Activated naive CD4-positive, alpha-beta T cell treated with anti-CD3 and anti-CD28 coated beads for 36 hours (primary cell): ENCODE measurements around the gene POTEG. TPM values are rescaled to one million over a fixed set of nuclear protein-coding genes. Genes with fewer than 3 reads are reported as not detected.
"Not testable (repeated sequence)": the region's sequence is repeated elsewhere in the genome, so short reads cannot be mapped to it uniquely, and the experiment has no call there.

Experiments used
- CTCF ChIA-PET: fragments of 350-600 bp; sonication (Branson Sonifier 250); formaldehyde crosslinking; loops from one replicate; lab custom pipeline; 2021; ENCODE audit warnings: antibody characterized with exemption; lab: Charles Lee
- DNase-seq: peaks from one replicate; pipeline ENCODE4 v3.0.0-alpha.2; 2020
- H3K27ac Mint-ChIP-seq: one replicate; pipeline ENCODE4 v1.8.0; 2021; ENCODE audit warnings: mild to moderate bottlenecking, mixed read lengths
- H3K27me3 Mint-ChIP-seq: one replicate; pipeline ENCODE4 v1.8.0; 2021; ENCODE audit warnings: low read depth, mixed read lengths
- H3K36me3 Mint-ChIP-seq: one replicate; pipeline ENCODE4 v1.8.0; 2021; ENCODE audit warnings: low read depth, mixed read lengths
- H3K4me1 Mint-ChIP-seq: one replicate; pipeline ENCODE4 v1.8.0; 2021; ENCODE audit warnings: low read depth, mixed read lengths
- H3K4me3 Mint-ChIP-seq: one replicate; pipeline ENCODE4 v1.8.0; 2021; ENCODE audit warnings: mild to moderate bottlenecking, moderate library complexity, mixed read lengths
- H3K9me3 Mint-ChIP-seq: one replicate; pipeline ENCODE4 v1.8.0; 2021; ENCODE audit warnings: mixed read lengths
- intact Hi-C: fragments of 100-400 bp; cut with micrococcal nuclease; formaldehyde crosslinking; loops from one replicate; pipeline ENCODE4 v1.15.1; 2023
- total RNA-seq, 2 experiments: library from RNA; stranded (reverse); gene quantifications; one replicate each; pipeline ENCODE4 v1.2.3, GENCODE V29; 2021

The POTEG gene
- total RNA-seq, 2 experiments from 2014 or later: not detected

DNA sequence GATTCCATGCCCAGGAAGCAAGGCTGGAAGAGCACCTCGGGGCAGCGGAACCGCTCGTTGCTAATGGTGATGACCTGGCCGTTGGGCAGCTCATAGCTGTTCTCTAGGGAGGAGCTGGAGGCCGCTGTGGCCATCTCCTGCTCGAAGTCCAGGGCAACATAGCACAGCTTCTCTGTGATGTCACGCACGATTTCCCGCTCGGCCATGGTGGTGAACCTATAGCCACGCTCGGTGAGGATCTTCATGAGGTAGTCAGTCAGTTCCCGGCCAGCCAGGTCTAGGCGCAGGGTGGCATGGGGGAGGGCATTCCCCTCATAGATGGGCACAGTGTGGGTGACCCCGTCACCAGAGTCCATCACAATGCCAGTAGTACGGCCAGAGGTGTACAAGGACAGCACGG lies 32.0 kb downstream of the POTEG start:
- H3K4me1 Mint-ChIP-seq, intact Hi-C loops, H3K4me3 Mint-ChIP-seq, H3K36me3 Mint-ChIP-seq, H3K27me3 Mint-ChIP-seq, H3K27ac Mint-ChIP-seq, CTCF ChIA-PET, H3K9me3 Mint-ChIP-seq, DNase-seq: not testable (repeated sequence)

DNA sequence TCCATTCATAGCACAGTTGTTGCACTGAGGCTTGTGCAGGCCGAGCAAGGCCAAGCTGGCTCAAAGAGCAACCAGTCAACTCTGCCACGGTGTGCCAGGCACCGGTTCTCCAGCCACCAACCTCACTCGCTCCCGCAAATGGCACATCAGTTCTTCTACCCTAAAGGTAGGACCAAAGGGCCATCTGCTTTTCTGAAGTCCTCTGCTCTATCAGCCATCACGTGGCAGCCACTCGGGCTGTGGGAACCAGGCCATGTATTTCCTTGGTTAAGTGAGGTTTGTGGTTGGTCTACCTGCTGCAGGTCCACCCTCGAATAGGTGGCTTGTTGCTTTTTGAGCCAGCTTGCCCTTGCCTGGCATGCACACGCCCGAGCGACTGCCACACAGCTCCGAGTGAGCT lies 39.4 kb downstream of the POTEG start:
- CTCF ChIA-PET, H3K36me3 Mint-ChIP-seq, DNase-seq, H3K9me3 Mint-ChIP-seq, intact Hi-C loops, H3K27me3 Mint-ChIP-seq, H3K27ac Mint-ChIP-seq, H3K4me3 Mint-ChIP-seq, H3K4me1 Mint-ChIP-seq: not testable (repeated sequence)

DNA sequence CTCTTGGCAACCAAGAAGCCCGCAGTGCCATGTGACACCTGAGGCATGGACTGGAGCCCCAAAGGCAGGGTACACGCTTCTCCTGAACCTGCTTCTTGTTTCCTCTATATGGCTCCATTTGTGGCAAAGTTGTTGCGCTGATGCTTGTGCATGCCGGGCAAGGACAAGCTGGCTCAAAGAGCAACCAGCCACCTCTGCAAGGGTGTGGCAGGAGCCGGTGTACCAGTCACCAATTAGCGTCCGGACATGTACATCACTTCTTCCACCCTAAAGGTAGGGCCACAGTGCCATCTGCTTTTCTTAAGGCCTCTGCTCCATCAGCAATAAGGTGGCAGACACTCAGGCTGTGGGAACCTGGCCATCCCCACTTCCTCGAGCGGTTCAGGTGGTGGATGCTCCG lies 43.9 kb downstream of the POTEG start:
- DNase-seq, H3K4me3 Mint-ChIP-seq, CTCF ChIA-PET, H3K27ac Mint-ChIP-seq, H3K27me3 Mint-ChIP-seq, H3K9me3 Mint-ChIP-seq, intact Hi-C loops, H3K4me1 Mint-ChIP-seq, H3K36me3 Mint-ChIP-seq: not testable (repeated sequence)

DNA sequence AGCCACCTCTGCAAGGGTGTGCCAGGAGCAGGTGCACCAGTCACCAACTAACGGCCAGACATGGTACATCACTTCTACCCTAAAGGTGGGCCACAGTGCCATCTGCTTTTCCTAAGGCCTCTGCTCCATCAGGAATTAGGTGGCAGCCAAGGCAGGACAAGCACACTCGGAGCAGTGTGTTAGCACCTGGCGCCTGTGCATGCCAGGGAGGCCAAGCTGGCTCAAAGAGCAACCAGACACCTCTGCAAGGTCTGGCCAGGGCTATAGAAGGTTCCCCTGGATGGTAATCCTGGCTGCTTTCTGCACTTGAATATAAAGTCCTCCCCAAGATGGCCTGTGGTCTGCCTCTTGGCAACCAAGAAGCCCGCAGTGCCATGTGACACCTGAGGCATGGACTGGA lies 45.4 kb downstream of the POTEG start:
- H3K4me1 Mint-ChIP-seq, CTCF ChIA-PET, H3K27ac Mint-ChIP-seq, H3K27me3 Mint-ChIP-seq, H3K4me3 Mint-ChIP-seq, H3K9me3 Mint-ChIP-seq, H3K36me3 Mint-ChIP-seq, DNase-seq, intact Hi-C loops: not testable (repeated sequence)

- H3K9me3 Mint-ChIP-seq, intact Hi-C loops, DNase-seq, H3K4me3 Mint-ChIP-seq, H3K27me3 Mint-ChIP-seq, H3K4me1 Mint-ChIP-seq, H3K27ac Mint-ChIP-seq, CTCF ChIA-PET, H3K36me3 Mint-ChIP-seq: not testable (repeated sequence)
These were observed 47.1 kb downstream of the POTEG start for GRCh38 chr14:19386996-19387395.

- H3K27me3 Mint-ChIP-seq, H3K36me3 Mint-ChIP-seq, H3K9me3 Mint-ChIP-seq, H3K27ac Mint-ChIP-seq, DNase-seq, intact Hi-C loops, CTCF ChIA-PET, H3K4me3 Mint-ChIP-seq, H3K4me1 Mint-ChIP-seq: not testable (repeated sequence)
These were observed 47.8 kb downstream of the POTEG start for GRCh38 chr14:19386309-19386708.

DNA sequence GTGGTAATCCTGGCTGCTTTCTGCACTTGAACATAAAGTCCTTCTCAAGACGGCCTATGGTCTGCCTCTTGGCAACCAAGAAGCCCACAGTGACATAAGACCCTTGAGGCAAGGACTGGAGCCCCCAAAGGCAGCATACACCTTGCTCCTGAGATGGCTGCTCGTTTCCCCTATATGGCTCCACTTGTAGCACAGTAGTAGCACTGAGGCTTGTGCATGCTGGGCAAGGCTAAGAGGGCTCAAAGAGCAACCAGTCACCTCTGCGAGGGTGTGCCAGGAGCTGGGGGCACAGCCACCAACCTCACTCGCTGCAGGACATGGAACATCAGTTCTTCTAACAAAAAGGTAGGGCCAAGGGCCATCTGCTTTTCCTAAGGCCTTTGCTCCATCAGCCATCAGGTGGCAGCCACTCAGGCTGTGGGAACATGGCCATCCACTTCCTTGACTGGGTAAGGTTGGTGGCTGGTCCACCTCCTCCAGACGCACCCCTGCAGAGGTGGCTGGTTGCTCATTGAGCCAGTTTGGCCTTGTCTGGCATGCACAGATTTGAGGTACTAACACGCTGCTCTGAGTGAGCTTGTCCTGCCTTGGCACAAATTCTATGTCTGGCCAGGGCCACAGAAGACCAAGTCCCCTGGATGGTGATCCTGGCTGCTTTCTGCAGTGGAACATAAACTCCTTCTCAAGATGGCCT lies 49.9 kb downstream of the POTEG start:
- intact Hi-C loops: not testable (repeated sequence)

DNA sequence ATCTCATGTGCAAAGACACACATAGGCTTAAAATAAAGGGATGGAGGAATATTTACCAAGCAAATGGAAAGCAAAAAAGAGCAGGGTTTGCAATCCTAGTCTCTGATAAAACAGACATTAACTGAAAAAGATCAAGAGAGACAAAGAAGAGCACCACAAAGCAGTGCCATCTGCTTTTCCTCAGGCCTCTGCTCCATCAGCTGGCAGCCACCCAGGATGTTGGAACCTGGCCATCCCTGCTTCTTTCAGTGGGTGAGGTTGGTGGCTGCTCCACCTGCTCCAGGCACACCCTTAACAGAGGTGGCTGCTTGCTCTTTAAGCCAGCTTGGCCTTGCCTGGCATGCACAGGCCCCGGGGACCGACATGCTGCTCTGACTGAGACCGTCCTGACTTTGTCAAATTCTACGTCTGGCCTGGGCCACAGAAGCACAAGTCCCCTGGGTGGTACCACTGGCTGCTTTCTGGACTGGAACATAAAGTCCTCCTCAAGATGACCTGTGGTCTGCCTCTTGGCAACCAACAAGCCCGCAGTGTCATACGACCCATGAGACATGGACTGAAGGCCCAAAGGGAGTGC lies 51.0 kb downstream of the POTEG start:
- DNase-seq, H3K27ac Mint-ChIP-seq, H3K9me3 Mint-ChIP-seq, CTCF ChIA-PET, H3K4me1 Mint-ChIP-seq, H3K36me3 Mint-ChIP-seq, H3K27me3 Mint-ChIP-seq, H3K4me3 Mint-ChIP-seq, intact Hi-C loops: not testable (repeated sequence)

More for the DNA sequence above, 49.9 kb downstream of the POTEG start:
- H3K36me3 Mint-ChIP-seq, H3K4me3 Mint-ChIP-seq, DNase-seq, H3K4me1 Mint-ChIP-seq, H3K27me3 Mint-ChIP-seq, H3K27ac Mint-ChIP-seq, CTCF ChIA-PET, H3K9me3 Mint-ChIP-seq: not testable (repeated sequence)

- CTCF ChIA-PET, H3K4me3 Mint-ChIP-seq, DNase-seq, intact Hi-C loops, H3K4me1 Mint-ChIP-seq, H3K27me3 Mint-ChIP-seq, H3K9me3 Mint-ChIP-seq, H3K36me3 Mint-ChIP-seq, H3K27ac Mint-ChIP-seq: not testable (repeated sequence)
These were observed 54.0 kb downstream of the POTEG start for GRCh38 chr14:19380137-19380536.

DNA sequence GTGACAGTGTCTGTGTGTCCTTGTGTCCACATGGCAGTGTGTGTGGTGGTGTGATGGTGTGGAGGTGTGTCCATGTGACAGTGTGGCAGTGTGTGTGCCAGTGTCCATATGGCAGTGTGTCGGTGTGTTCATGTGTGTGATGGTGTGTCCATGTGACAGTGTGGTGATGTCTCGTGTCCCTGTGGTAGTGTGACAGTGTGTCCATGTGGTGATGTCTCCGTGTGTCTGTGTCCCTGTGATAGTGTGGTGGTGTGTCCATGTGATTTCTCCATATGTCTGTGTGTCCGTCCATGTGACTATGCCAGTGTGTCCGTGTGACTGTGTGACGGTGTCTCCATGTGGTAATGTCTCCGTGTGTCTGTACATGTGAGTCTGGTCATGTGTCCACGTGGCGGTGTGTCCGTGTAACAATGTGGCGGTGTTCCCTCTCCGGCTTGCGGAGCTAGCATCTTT lies 59.7 kb downstream of the POTEG start:
- H3K4me3 Mint-ChIP-seq, DNase-seq, H3K9me3 Mint-ChIP-seq, H3K27ac Mint-ChIP-seq, H3K4me1 Mint-ChIP-seq, CTCF ChIA-PET, H3K36me3 Mint-ChIP-seq, H3K27me3 Mint-ChIP-seq, intact Hi-C loops: not testable (repeated sequence)

DNA sequence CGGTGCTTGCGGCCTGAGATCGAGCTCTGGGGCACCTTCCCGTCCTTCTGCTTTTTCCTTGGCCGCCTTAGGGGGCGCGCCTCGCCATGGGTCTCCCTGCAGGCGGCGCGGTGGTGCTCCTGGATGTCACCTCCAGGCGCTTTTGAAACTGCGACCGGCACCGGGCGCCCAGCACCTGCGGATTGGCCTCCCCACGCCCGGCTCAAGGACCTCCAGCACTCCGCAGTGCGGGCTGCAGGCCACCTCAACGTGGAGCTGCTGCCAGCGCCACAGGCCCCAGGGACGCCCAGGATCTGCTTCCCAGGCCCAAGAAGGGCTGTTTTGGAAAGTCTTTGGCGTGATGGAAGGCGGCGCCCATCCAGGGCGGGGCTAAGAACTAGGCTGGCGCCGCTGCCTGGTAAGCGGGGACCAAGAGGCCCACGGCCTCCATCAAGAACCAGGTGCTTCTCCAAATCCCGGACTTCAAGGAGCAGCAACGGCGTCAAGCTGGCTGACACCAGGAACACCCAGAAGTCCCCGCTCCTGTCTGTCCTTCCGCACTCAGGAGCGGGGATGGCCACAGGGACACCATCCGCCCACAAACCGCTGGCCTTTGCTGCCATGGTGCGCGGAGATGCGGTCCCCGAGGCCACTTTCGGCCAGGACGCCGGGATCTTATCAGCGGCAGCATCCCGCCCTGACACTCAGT lies 61.2 kb downstream of the POTEG start:
- DNase-seq, H3K27ac Mint-ChIP-seq, H3K4me1 Mint-ChIP-seq, H3K9me3 Mint-ChIP-seq, H3K4me3 Mint-ChIP-seq, CTCF ChIA-PET, H3K36me3 Mint-ChIP-seq, H3K27me3 Mint-ChIP-seq, intact Hi-C loops: not testable (repeated sequence)

GRCh38 chr14:19371767-19372166 lies 62.4 kb downstream of the POTEG start:
- H3K9me3 Mint-ChIP-seq, H3K27ac Mint-ChIP-seq, CTCF ChIA-PET, DNase-seq, H3K27me3 Mint-ChIP-seq, H3K4me1 Mint-ChIP-seq, H3K36me3 Mint-ChIP-seq, intact Hi-C loops, H3K4me3 Mint-ChIP-seq: not testable (repeated sequence)

DNA sequence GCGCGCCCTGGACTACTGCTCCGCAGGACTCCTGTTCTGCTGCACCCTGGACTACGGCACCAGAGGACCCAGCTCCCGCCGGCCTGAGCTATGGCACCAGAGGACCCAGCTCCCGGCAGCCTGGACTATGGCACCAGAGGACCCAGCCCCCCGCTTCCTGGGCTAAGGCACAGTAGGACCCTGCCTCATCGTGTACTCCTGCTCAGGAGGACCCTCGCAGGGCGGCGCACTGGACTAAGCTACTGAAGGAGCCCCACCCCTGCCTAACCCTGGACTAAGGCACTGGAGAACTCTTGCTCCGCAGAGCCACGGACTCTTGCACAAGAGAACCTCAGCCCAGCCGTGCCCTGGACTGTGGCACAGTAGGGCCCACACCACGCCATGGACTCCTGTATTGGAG lies 71.3 kb downstream of the POTEG start:
- not testable (repeated sequence) for H3K4me1 Mint-ChIP-seq, H3K9me3 Mint-ChIP-seq

More for the DNA sequence above, 71.3 kb downstream of the POTEG start:
- DNase-seq, intact Hi-C loops, CTCF ChIA-PET, H3K4me3 Mint-ChIP-seq, H3K36me3 Mint-ChIP-seq, H3K27ac Mint-ChIP-seq, H3K27me3 Mint-ChIP-seq: not testable (repeated sequence)
